HepG2 (cell line): ENCODE results near the gene SIX5. TPM values are rescaled to one million over a fixed set of nuclear protein-coding genes. Genes with fewer than 3 reads are reported as not detected.

Experiments
- ATAC-seq: fragments of 200-7000 bp; cut with Tn5 transposase; 3 replicates; pipeline ENCODE4 v1.9.1; 2020; ENCODE audit warnings: mild to moderate bottlenecking, moderate library complexity
- BruUV-seq: library from RNA; stranded (reverse); fragments of 400-500 nt; replicated peaks from 2 replicates; lab custom pipeline; 2021; lab: Mats Ljungman, UMichigan
- CTCF ChIA-PET: fragments of 300-600 bp; formaldehyde crosslinking; extraction: SDS; loops from one replicate; lab custom pipeline; 2021; ENCODE audit warnings: low total read pairs, inconsistent platforms, low intra/inter-chr PET ratio; lab: Yijun Ruan, JAX
- POLR2A ChIA-PET: fragments of 350-600 bp; sonication (Branson Sonifier 250); formaldehyde crosslinking; loops from one replicate; lab custom pipeline; 2020; ENCODE audit warnings: antibody characterized with exemption, inconsistent platforms; lab: Yijun Ruan, JAX
- DNase-seq: peaks from one replicate; pipeline ENCODE4 v3.0.0-alpha.2; 2015; ENCODE audit warnings: low spot score
- FAIRE-seq: peaks from 3 replicates; lab custom pipeline; 2011; peaks lifted over from hg19 to GRCh38; lab: Jason Lieb, UNC
- H2AFZ ChIP-seq: one replicate; pipeline ENCODE4 v1.6.1; 2011; ENCODE audit warnings: low read length, inconsistent platforms
- H3K27ac ChIP-seq: fragments of 300-600 bp; 3 replicates; pipeline ENCODE4 v1.8.0; 2011; ENCODE audit warnings: mixed run types, mild to moderate bottlenecking, mixed read lengths, low read length, inconsistent platforms; ENCODE audit not compliant: insufficient read depth; ENCODE audit errors: extremely low read length
- H3K27me3 ChIP-seq, 2 experiments: fragments of 200-600 bp in 1 of 2; 2 replicates in 1 of 2; 3 replicates in 1 of 2; pipeline versions ENCODE4 v1.6.0 to v1.8.0; 2011; ENCODE audit warnings: low read length in 2 of 2, mild to moderate bottlenecking in 2 of 2, moderate library complexity in 2 of 2, inconsistent platforms in 1 of 2; ENCODE audit not compliant: insufficient read depth in 2 of 2, control insufficient read depth in 1 of 2
- H3K36me3 ChIP-seq, 2 experiments: fragments of 200-600 bp in 1 of 2; replicated peaks in 1 of 2; 2 replicates in 1 of 2; 3 replicates in 1 of 2; pipeline versions ENCODE4 v1.5.1 to v1.8.0; 2011; ENCODE audit warnings: low read length in 2 of 2, inconsistent platforms in 1 of 2; ENCODE audit not compliant: insufficient read depth in 2 of 2, control insufficient read depth in 1 of 2
- H3K4me1 ChIP-seq: 2 replicates; pipeline ENCODE4 v1.5.1; 2012; ENCODE audit warnings: low read length, inconsistent platforms; ENCODE audit not compliant: insufficient read depth
- H3K4me2 ChIP-seq: 2 replicates; pipeline ENCODE4 v1.6.0; 2011; ENCODE audit warnings: low read depth, low read length, inconsistent platforms
- H3K4me3 ChIP-seq, 3 experiments: fragments of 200-600 bp in 1 of 3; sonication (generic), shearing (Covaris generic) in 1 of 3; replicated peaks in 1 of 3; 2 replicates each; pipeline ENCODE4 v1.5.1; 2011 to 2016; ENCODE audit warnings: low read length in 3 of 3, inconsistent platforms in 2 of 3, low read depth in 2 of 3, mild to moderate bottlenecking in 2 of 3, control low read depth in 1 of 3, mixed read lengths in 1 of 3; ENCODE audit not compliant: insufficient read depth in 1 of 3
- H3K79me2 ChIP-seq: one replicate; pipeline ENCODE4 v1.6.1; 2011; ENCODE audit warnings: low read length, inconsistent platforms; ENCODE audit not compliant: insufficient read depth
- H3K9ac ChIP-seq: 2 replicates; pipeline ENCODE4 v1.6.0; 2011; ENCODE audit warnings: mild to moderate bottlenecking, low read depth, low read length, inconsistent platforms; ENCODE audit not compliant: insufficient read depth
- H3K9me3 ChIP-seq: 2 replicates; pipeline ENCODE4 v1.5.1; 2012; ENCODE audit warnings: mild to moderate bottlenecking, low read length
- H4K20me1 ChIP-seq: 2 replicates; pipeline ENCODE4 v1.6.0; 2011; ENCODE audit warnings: inconsistent platforms, mild to moderate bottlenecking, low read length, moderate library complexity; ENCODE audit not compliant: insufficient read depth
- ATF2 ChIP-seq: sonication (generic); formaldehyde crosslinking; IDR thresholded peaks from 2 replicates; pipeline ENCODE4 v1.4.0; 2020; ENCODE audit warnings: missing genetic modification reagents
- KDM4B ChIP-seq: sonication (generic); formaldehyde crosslinking; IDR thresholded peaks from 2 replicates; pipeline ENCODE4 v1.4.0; 2020; ENCODE audit warnings: missing genetic modification reagents
- REL ChIP-seq: sonication (generic); formaldehyde crosslinking; conservative IDR thresholded peaks from 2 replicates; pipeline ENCODE4 v1.8.0; 2022; ENCODE audit warnings: mild to moderate bottlenecking, missing genetic modification reagents, moderate library complexity
- ZEB1 ChIP-seq: IDR thresholded peaks from 2 replicates; pipeline ENCODE4 v1.6.1; 2012; ENCODE audit warnings: mild to moderate bottlenecking, low read depth, inconsistent platforms; ENCODE audit not compliant: insufficient replicate concordance
- ZFP90 ChIP-seq: sonication (generic); formaldehyde crosslinking; IDR thresholded peaks from 2 replicates; pipeline ENCODE4 v1.8.0; 2022; ENCODE audit warnings: missing genetic modification reagents, mild to moderate bottlenecking, inconsistent platforms, borderline replicate concordance
- ZNF646 ChIP-seq: sonication (generic); formaldehyde crosslinking; IDR thresholded peaks from 2 replicates; pipeline ENCODE4 v1.9.0; 2021; ENCODE audit warnings: mild to moderate bottlenecking, missing genetic modification reagents
- ZNF816 ChIP-seq: sonication (generic); formaldehyde crosslinking; IDR thresholded peaks from 2 replicates; pipeline ENCODE4 v1.8.0; 2022; ENCODE audit warnings: missing genetic modification reagents, mild to moderate bottlenecking, borderline replicate concordance
- WGBS: methylation state at CpG from one replicate; pipeline ENCODE4 v1.1.6; 2017; ENCODE audit warnings: low lambda C conversion rate; 5-methylcytosine and 5-hydroxymethylcytosine counted together
- in situ Hi-C: cut with HindIII; loops from 2 replicates; pipeline ENCODE4 v1.10.0; 2017; ENCODE audit warnings: low pct_unique_long_range_greater_than_20kb; ENCODE audit not compliant: extremely low pct_ligation_motif_present
- intact Hi-C: fragments of 100-400 bp; cut with micrococcal nuclease; formaldehyde crosslinking; loops from one replicate; pipeline ENCODE4 v1.10.0; 2022; ENCODE audit not compliant: unreplicated experiment
- polyA plus RNA-seq, 8 experiments: library from polyadenylated mRNA; depleted of rRNA in 3 of 8; stranded (reverse) in 7 of 8; unstranded in 1 of 8; fragments of >200 nt; fragmentation: Illumina TruSeq in 4 of 8; extraction: Trizol in 4 of 8; gene quantifications; 2 replicates each; pipeline versions ENCODE4 v1.2.1 to v1.2.3, GENCODE V29; 2011 to 2016; ENCODE audit warnings: low read depth in 4 of 8, missing spikeins in 1 of 8, mixed read lengths in 1 of 8; ENCODE audit not compliant: insufficient read depth in 1 of 8
- total RNA-seq, 5 experiments: library from RNA; depleted of rRNA; stranded (reverse); fragments of >200 nt; fragmentation: Illumina TruSeq; extraction: Trizol; gene quantifications; 2 replicates each; pipeline ENCODE4 v1.2.3, GENCODE V29; 2016; ENCODE audit warnings: low read depth in 1 of 5

Gene SIX5
- total and polyA plus RNA-seq, 2 of the 13 experiments (the other 11 are each of a cell fraction or from before 2014, with no cell fraction given): 7.7 to 10.5 TPM

- H3K4me1 ChIP-seq: peaks cover 21% of the 10 kb centered on the region
- H3K4me3 ChIP-seq: no peak overlapping the region
- no peaks in the 10 kb centered on the region for H3K9me3 ChIP-seq
- ATAC-seq (no peak), FAIRE-seq (no peak), DNase-seq (no peak)
- H3K4me2 ChIP-seq: no peak overlapping the region
- intact Hi-C loops (no loop called here), in situ Hi-C loops (no loop called here)
- no peak overlapping the region for H2AFZ ChIP-seq
- ChIA-PET POLR2A (interaction anchor here (0.9 kb wide), 1 partner anchor 12 kb away, joined by 3 read pairs; no protein-coding TSS in a partner anchor), CTCF (no interaction called here)
- H3K36me3 ChIP-seq: no peaks in the 10 kb centered on the region
- no peak for TF ChIP-seq KDM4B
- H3K79me2 ChIP-seq: no peaks in the 10 kb centered on the region
- H3K27ac ChIP-seq: no peak overlapping the region
- no TSS peak for BruUV-seq
- no peak overlapping the region for H3K9ac ChIP-seq
- H4K20me1 ChIP-seq: no peaks in the 10 kb centered on the region
- 75% methylated on average over 33 of the region's 57 CpGs for WGBS
- peaks cover 1 to 17% of the 10 kb centered on the region in 2 experiments; a peak in 3 of 5 replicates for H3K27me3 ChIP-seq
Measured at GRCh38 chr19:45804140-45804958, 35.3 kb upstream of the SIX5 start.

- Histone ChIP-seq H3K79me2 (no peaks in the 10 kb centered on the region), H3K4me3 (no peak overlapping the region), H3K36me3 (no peaks in the 10 kb centered on the region), H3K9ac (no peak overlapping the region), H3K27me3 (peaks cover 1 to 17% of the 10 kb centered on the region in 2 experiments; a peak in 2 of 5 replicates), H2AFZ (no peak overlapping the region), H4K20me1 (no peaks in the 10 kb centered on the region), H3K4me2 (no peak overlapping the region; the same call in 1 of the 2 replicates), H3K27ac (no peak overlapping the region), H3K9me3 (no peaks in the 10 kb centered on the region), H3K4me1 (peaks cover 26% of the 10 kb centered on the region)
- POLR2A ChIA-PET: no interaction called here
- BruUV-seq: no TSS peak
- in situ Hi-C loops: no loop called here
- 24% methylated on average over 5 of the region's 7 CpGs for WGBS
- FAIRE-seq (no peak), DNase-seq (no peak), ATAC-seq (no peak)
- CTCF ChIA-PET: no interaction called here
- intact Hi-C loops: no loop called here
- TF ChIP-seq ZNF816 (no peak), ATF2 (CRISPR knock-in tag) (no peak), REL (CRISPR knock-in tag) (no peak), ZNF646 (no peak), ZEB1 (no peak), ZFP90 (CRISPR knock-in tag) (no peak)
Measured at GRCh38 chr19:45801603-45802175, 32.6 kb upstream of the SIX5 start.
